Measurements from ENCODE around the gene INS.

Gene INS

GRCh38 chr11:2131371-2132236 lies 29.4 kb downstream of the INS start:
- TF ChIP-seq EZH2phosphoT487 (IDR thresholded peaks at IDR 0.05; ENCODE audit: borderline replicate concordance, low read length) (no peak), CTCF (IDR thresholded peaks at IDR 0.05; ENCODE audit: low read depth, low read length, poor library complexity, severe bottlenecking) (no peak)
- no peaks in the 10 kb centered on the region for H3K79me2 ChIP-seq (ENCODE audit: control insufficient read depth, low read length)
- no peaks in the 10 kb centered on the region for H4K20me1 ChIP-seq (ENCODE audit: control insufficient read depth, insufficient read depth, low read depth, low read length)

GRCh38 chr11:2130881-2131352 lies 30.1 kb downstream of the INS start:
- no peaks in the 10 kb centered on the region for H3F3A ChIP-seq (ENCODE audit: control insufficient read depth, insufficient read depth)
- H4K20me1 ChIP-seq (ENCODE audit: control insufficient read depth, insufficient read depth, low read depth, low read length) = no peaks in the 10 kb centered on the region
- no peaks in the 10 kb centered on the region for H3K9me2 ChIP-seq (replicated peaks; ENCODE audit: control insufficient read depth, low read length)
- no peaks in the 10 kb centered on the region for H3K27me3 ChIP-seq (ENCODE audit: control insufficient read depth, low read length)
- no peak overlapping the region for H3K4me3 ChIP-seq (ENCODE audit: low read length)
- H3K9me3 ChIP-seq (ENCODE audit: control insufficient read depth, insufficient read depth, low read length) = no peaks in the 10 kb centered on the region
- H3K27ac ChIP-seq (ENCODE audit: low read depth, low read length) = no peak overlapping the region
- no peaks in the 10 kb centered on the region for H3K4me1 ChIP-seq (ENCODE audit: control insufficient read depth, low read length)
- H3K79me2 ChIP-seq (ENCODE audit: control insufficient read depth, low read length) = no peaks in the 10 kb centered on the region
- TF ChIP-seq EZH2phosphoT487 (IDR thresholded peaks at IDR 0.05; ENCODE audit: borderline replicate concordance, low read length) (no peak), CTCF (IDR thresholded peaks at IDR 0.05; ENCODE audit: low read depth, low read length, poor library complexity, severe bottlenecking) (no peak)
- no peak overlapping the region for H3K4me2 ChIP-seq (ENCODE audit: low read length)
- H3K36me3 ChIP-seq (ENCODE audit: control insufficient read depth, low read length) = no peaks in the 10 kb centered on the region

More at GRCh38 chr11:2131371-2132236, 29.4 kb downstream of the INS start:
- Histone ChIP-seq H3K4me3 (ENCODE audit: low read length) (no peak overlapping the region), H3F3A (ENCODE audit: control insufficient read depth, insufficient read depth) (no peaks in the 10 kb centered on the region), H3K4me1 (ENCODE audit: control insufficient read depth, low read length) (no peaks in the 10 kb centered on the region), H3K27me3 (ENCODE audit: control insufficient read depth, low read length) (no peaks in the 10 kb centered on the region), H3K27ac (ENCODE audit: low read depth, low read length) (no peak overlapping the region), H3K36me3 (ENCODE audit: control insufficient read depth, low read length) (no peaks in the 10 kb centered on the region), H3K4me2 (ENCODE audit: low read length) (no peak overlapping the region), H3K9me3 (ENCODE audit: control insufficient read depth, insufficient read depth, low read length) (no peaks in the 10 kb centered on the region), H3K9me2 (replicated peaks; ENCODE audit: control insufficient read depth, low read length) (no peaks in the 10 kb centered on the region)

GRCh38 chr11:2129699-2130366 lies 31.2 kb downstream of the INS start:
- no peaks in the 10 kb centered on the region for H4K20me1 ChIP-seq (ENCODE audit: control insufficient read depth, insufficient read depth, low read depth, low read length)
- H3F3A ChIP-seq (ENCODE audit: control insufficient read depth, insufficient read depth) = no peaks in the 10 kb centered on the region
- no peaks in the 10 kb centered on the region for H3K9me3 ChIP-seq (ENCODE audit: control insufficient read depth, insufficient read depth, low read length)
- H3K4me2 ChIP-seq (ENCODE audit: low read length) = no peak overlapping the region
- no peaks in the 10 kb centered on the region for H3K9me2 ChIP-seq (replicated peaks; ENCODE audit: control insufficient read depth, low read length)
- H3K27me3 ChIP-seq (ENCODE audit: control insufficient read depth, low read length) = no peaks in the 10 kb centered on the region
- TF ChIP-seq CTCF (IDR thresholded peaks at IDR 0.05; ENCODE audit: low read depth, low read length, poor library complexity, severe bottlenecking) (no peak), EZH2phosphoT487 (IDR thresholded peaks at IDR 0.05; ENCODE audit: borderline replicate concordance, low read length) (no peak)
- H3K4me3 ChIP-seq (ENCODE audit: low read length) = no peak overlapping the region
- H3K27ac ChIP-seq (ENCODE audit: low read depth, low read length) = no peak overlapping the region
- no peaks in the 10 kb centered on the region for H3K79me2 ChIP-seq (ENCODE audit: control insufficient read depth, low read length)
- H3K36me3 ChIP-seq (ENCODE audit: control insufficient read depth, low read length) = no peaks in the 10 kb centered on the region
- H3K4me1 ChIP-seq (ENCODE audit: control insufficient read depth, low read length) = no peaks in the 10 kb centered on the region
